Fibroblast of peridontal ligament (primary cell): ENCODE measurements around the gene CD8B.

Experiments used
- DNase-seq: peaks from one replicate; pipeline ENCODE4 v3.0.0-alpha.2; 2010; ENCODE audit errors: extremely low read depth

Gene CD8B

GRCh38 chr2:86806059-86806857 is 55.4 kb downstream of the CD8B start:
- DNase-seq, result no peak

- no peak for DNase-seq
Measured at GRCh38 chr2:86800856-86801567, 60.7 kb downstream of the CD8B start.

GRCh38 chr2:86794861-86795260 is 66.8 kb downstream of the CD8B start:
- no peak for DNase-seq

GRCh38 chr2:86793752-86794151 is 67.9 kb downstream of the CD8B start:
- DNase-seq, result no peak

GRCh38 chr2:86791573-86791972 is 70.1 kb downstream of the CD8B start:
- no peak for DNase-seq

- peak; percentile 8 for DNase-seq
Measured at GRCh38 chr2:86790676-86791572, 70.8 kb downstream of the CD8B start, which contains the start of gene CD8A. TSS of gene CD8A (minus strand) at chr2:86790913. CDS start at chr2:86790825, 88 bp downstream.

- no peak for DNase-seq
Measured at GRCh38 chr2:86790134-86790675, 71.5 kb downstream of the CD8B start.

- DNase-seq, result no peak
Measured at GRCh38 chr2:86789687-86790133, 72.0 kb downstream of the CD8B start.

- no peak for DNase-seq
Measured at GRCh38 chr2:86788881-86789686, 72.6 kb downstream of the CD8B start.

GRCh38 chr2:86788165-86788564 is 73.5 kb downstream of the CD8B start:
- no peak for DNase-seq

- no peak for DNase-seq
Measured at GRCh38 chr2:86787736-86788135, 74.0 kb downstream of the CD8B start.

- DNase-seq, result no peak
Measured at GRCh38 chr2:86786001-86786536, 75.6 kb downstream of the CD8B start.

- DNase-seq, result no peak
Measured at GRCh38 chr2:86785456-86785855, 76.2 kb downstream of the CD8B start.

GRCh38 chr2:86783615-86784339 is 77.9 kb downstream of the CD8B start:
- DNase-seq, result no peak

- no peak for DNase-seq
Measured at GRCh38 chr2:86782748-86783147, 78.9 kb downstream of the CD8B start.

- DNase-seq, result no peak
Measured at GRCh38 chr2:86781363-86781762, 80.3 kb downstream of the CD8B start.

- DNase-seq, result no peak
Measured at GRCh38 chr2:86779971-86780370, 81.7 kb downstream of the CD8B start.

- DNase-seq, result no peak
Measured at GRCh38 chr2:86778957-86779356, 82.7 kb downstream of the CD8B start.

GRCh38 chr2:86776532-86776931 is 85.2 kb downstream of the CD8B start:
- DNase-seq, result no peak

GRCh38 chr2:86775338-86775737 is 86.3 kb downstream of the CD8B start:
- DNase-seq, result no peak
